ENCODE data around the gene LATS2.

GRCh38 chr13:21001471-21001870 lies 59.9 kb downstream of the LATS2 start:
- TF ChIP-seq OSR1 (CRISPR knock-in tag; IDR thresholded peaks at IDR 0.05) = no peak
- no peak for TF ChIP-seq RARB (CRISPR knock-in tag; IDR thresholded peaks at IDR 0.05)
- TF ChIP-seq TSHZ2 (CRISPR knock-in tag; IDR thresholded peaks at IDR 0.05) = no peak
- TF ChIP-seq PATZ1 (CRISPR knock-in tag; IDR thresholded peaks at IDR 0.05; ENCODE audit: borderline replicate concordance) = no peak
- no peak for TF ChIP-seq ZNF8 (CRISPR knock-in tag; IDR thresholded peaks at IDR 0.05)
- no peak for TF ChIP-seq ARNTL (CRISPR knock-in tag; IDR thresholded peaks at IDR 0.05; ENCODE audit: borderline replicate concordance, low read depth)
- no peak for TF ChIP-seq ISL1 (CRISPR knock-in tag; IDR thresholded peaks at IDR 0.05)
- no peak for TF ChIP-seq ZFP3 (CRISPR knock-in tag; IDR thresholded peaks at IDR 0.05)

Measured in SK-N-SH treated with all-trans-retinoic acid at 6 μM for 48 hours (cell line).